ENCODE data around the gene CEP112. TPM values are rescaled to one million over a fixed set of nuclear protein-coding genes. Genes with fewer than 3 reads are reported as not detected.

CEP112 gene
- total and polyA plus RNA-seq, 2 donors (not counting 1 experiment from before 2014, with no cell fraction given): 5.4 to 6.4 TPM

DNA sequence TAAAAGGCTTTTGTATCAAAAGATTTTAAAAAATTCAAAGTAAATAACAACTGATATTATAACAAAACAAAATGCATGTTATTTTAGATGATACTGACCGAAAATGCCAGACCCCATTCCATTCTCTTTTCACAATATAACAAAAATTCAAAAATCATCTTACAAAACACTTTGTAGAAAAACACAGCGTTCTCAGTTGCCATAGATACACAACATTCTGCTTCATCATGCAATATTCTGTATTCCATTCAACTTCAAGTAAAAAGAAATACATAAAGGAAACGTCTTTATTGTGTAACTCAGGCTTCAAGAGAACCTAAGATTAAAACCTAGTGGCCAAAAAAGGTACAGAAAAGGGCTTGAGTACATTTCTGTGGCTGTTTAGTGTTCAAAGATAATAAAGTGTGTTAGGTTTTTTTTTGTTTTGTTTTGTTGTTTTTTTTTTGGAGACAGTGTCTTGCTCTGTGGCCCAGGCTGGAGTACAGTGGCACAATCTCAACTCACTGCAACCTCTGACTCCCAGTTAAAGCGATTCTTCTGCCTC, 250.5 kb downstream of the CEP112 start:
- Histone ChIP-seq H2AFZ (ENCODE audit: low read length) (no peak overlapping the region), H3K79me2 (ENCODE audit: control insufficient read depth, insufficient read depth, low read length) (no peaks in the 10 kb centered on the region), H4K20me1 (ENCODE audit: control insufficient read depth, extremely low read depth, insufficient read depth, low read length) (no peaks in the 10 kb centered on the region), H3K4me1 (ENCODE audit: control insufficient read depth, extremely low read depth, insufficient read depth, low read length) (no peaks in the 10 kb centered on the region), H3K27me3 (ENCODE audit: control insufficient read depth, insufficient read depth, low read length) (no peaks in the 10 kb centered on the region), H3K4me3 (replicated peaks in 1 of 4; ENCODE audit: control extremely low read depth in 1 of 4, insufficient read depth in 1 of 4, low read depth in 3 of 4, low read length in 4 of 4) (no peak overlapping the region), H3K9ac (ENCODE audit: insufficient read depth, low read length) (no peak overlapping the region), H3K27ac (ENCODE audit: insufficient read depth, low read length) (no peak overlapping the region), H3K36me3 (ENCODE audit: control insufficient read depth, insufficient read depth, low read length) (no peaks in the 10 kb centered on the region), H3K4me2 (ENCODE audit: extremely low read depth, insufficient read depth, low read length) (no peak overlapping the region), H3K9me3 (ENCODE audit: control insufficient read depth, insufficient read depth, low read depth, low read length) (no peaks in the 10 kb centered on the region)
- DNase-seq (ENCODE audit: low read depth in 2 of 2): no peak
- TF ChIP-seq, protein P1, sequence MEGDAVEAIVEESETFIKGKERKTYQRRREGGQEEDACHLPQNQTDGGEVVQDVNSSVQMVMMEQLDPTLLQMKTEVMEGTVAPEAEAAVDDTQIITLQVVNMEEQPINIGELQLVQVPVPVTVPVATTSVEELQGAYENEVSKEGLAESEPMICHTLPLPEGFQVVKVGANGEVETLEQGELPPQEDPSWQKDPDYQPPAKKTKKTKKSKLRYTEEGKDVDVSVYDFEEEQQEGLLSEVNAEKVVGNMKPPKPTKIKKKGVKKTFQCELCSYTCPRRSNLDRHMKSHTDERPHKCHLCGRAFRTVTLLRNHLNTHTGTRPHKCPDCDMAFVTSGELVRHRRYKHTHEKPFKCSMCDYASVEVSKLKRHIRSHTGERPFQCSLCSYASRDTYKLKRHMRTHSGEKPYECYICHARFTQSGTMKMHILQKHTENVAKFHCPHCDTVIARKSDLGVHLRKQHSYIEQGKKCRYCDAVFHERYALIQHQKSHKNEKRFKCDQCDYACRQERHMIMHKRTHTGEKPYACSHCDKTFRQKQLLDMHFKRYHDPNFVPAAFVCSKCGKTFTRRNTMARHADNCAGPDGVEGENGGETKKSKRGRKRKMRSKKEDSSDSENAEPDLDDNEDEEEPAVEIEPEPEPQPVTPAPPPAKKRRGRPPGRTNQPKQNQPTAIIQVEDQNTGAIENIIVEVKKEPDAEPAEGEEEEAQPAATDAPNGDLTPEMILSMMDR (conservative IDR thresholded peaks at IDR 0.05 in 1 of 2, IDR thresholded peaks at IDR 0.05 in 1 of 2; ENCODE audit: low read depth in 1 of 2, low read length in 2 of 2): no peak
- no peak for TF ChIP-seq EZH2 (IDR thresholded peaks at IDR 0.05; ENCODE audit: low read length, missing control alignments)

DNA sequence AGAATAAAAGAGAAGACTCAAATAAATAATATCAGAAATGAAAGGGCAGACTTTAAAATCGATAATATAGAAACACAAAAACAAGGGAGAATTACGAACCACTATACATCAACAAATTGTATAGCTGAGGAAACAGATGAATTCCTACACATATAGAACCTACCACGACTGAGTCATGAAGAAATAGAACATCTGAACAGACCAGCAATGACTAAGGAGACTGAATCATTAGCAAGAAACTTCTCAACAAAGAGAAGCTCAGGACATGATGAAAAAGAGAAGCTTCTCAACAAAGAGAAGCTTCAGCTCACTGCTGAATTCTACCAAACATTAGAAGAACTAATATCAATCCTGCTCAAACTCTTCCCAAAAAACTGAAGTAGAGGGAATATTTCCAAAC, 255.9 kb downstream of the CEP112 start:
- TF ChIP-seq, protein P1 (conservative IDR thresholded peaks at IDR 0.05 in 1 of 2, IDR thresholded peaks at IDR 0.05 in 1 of 2; ENCODE audit: low read depth in 1 of 2, low read length in 2 of 2): no peak
- TF ChIP-seq EZH2 (IDR thresholded peaks at IDR 0.05; ENCODE audit: low read length, missing control alignments): no peak
- no peaks in the 10 kb centered on the region for H3K9me3 ChIP-seq (ENCODE audit: control insufficient read depth, insufficient read depth, low read depth, low read length)
- no peaks in the 10 kb centered on the region for H3K4me1 ChIP-seq (ENCODE audit: control insufficient read depth, extremely low read depth, insufficient read depth, low read length)
- no peak overlapping the region for H3K9ac ChIP-seq (ENCODE audit: insufficient read depth, low read length)
- no peaks in the 10 kb centered on the region for H3K79me2 ChIP-seq (ENCODE audit: control insufficient read depth, insufficient read depth, low read length)
- H2AFZ ChIP-seq (ENCODE audit: low read length): no peak overlapping the region
- no peaks in the 10 kb centered on the region for H3K27me3 ChIP-seq (ENCODE audit: control insufficient read depth, insufficient read depth, low read length)
- H3K4me3 ChIP-seq (replicated peaks in 1 of 4; ENCODE audit: control extremely low read depth in 1 of 4, insufficient read depth in 1 of 4, low read depth in 3 of 4, low read length in 4 of 4): no peak overlapping the region
- no peaks in the 10 kb centered on the region for H3K36me3 ChIP-seq (ENCODE audit: control insufficient read depth, insufficient read depth, low read length)
- no peaks in the 10 kb centered on the region for H4K20me1 ChIP-seq (ENCODE audit: control insufficient read depth, extremely low read depth, insufficient read depth, low read length)
- no peak overlapping the region for H3K4me2 ChIP-seq (ENCODE audit: extremely low read depth, insufficient read depth, low read length)
- H3K27ac ChIP-seq (ENCODE audit: insufficient read depth, low read length): no peak overlapping the region
- peak in 1 of 2 donors; percentile 43 for DNase-seq (ENCODE audit: low read depth in 2 of 2)

DNA sequence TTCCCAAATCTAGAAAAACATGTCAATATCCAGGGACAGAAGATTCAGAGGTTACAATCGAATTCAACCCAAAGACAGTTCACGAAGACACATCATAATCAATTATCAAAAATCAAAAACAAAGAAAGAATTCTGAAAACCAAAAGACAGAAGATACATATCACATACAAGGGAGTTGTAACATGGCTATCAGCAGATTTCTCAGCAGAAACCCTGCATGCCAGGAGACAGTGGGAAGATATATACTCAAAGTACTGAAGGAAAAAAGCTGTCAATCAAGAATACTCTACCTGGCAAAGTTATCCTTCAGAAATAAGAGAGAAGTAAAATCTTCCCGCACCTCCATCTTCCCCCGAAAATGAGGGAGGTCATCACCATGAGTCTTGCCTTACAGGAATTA, 258.6 kb downstream of the CEP112 start:
- no peaks in the 10 kb centered on the region for H3K27me3 ChIP-seq (ENCODE audit: control insufficient read depth, insufficient read depth, low read length)
- no peak overlapping the region for H2AFZ ChIP-seq (ENCODE audit: low read length)
- no peak overlapping the region for H3K9ac ChIP-seq (ENCODE audit: insufficient read depth, low read length)
- H3K4me3 ChIP-seq (replicated peaks in 1 of 4; ENCODE audit: control extremely low read depth in 1 of 4, insufficient read depth in 1 of 4, low read depth in 3 of 4, low read length in 4 of 4): no peak overlapping the region
- no peaks in the 10 kb centered on the region for H3K36me3 ChIP-seq (ENCODE audit: control insufficient read depth, insufficient read depth, low read length)
- H3K4me2 ChIP-seq (ENCODE audit: extremely low read depth, insufficient read depth, low read length): no peak overlapping the region
- H3K4me1 ChIP-seq (ENCODE audit: control insufficient read depth, extremely low read depth, insufficient read depth, low read length): no peaks in the 10 kb centered on the region
- H4K20me1 ChIP-seq (ENCODE audit: control insufficient read depth, extremely low read depth, insufficient read depth, low read length): no peaks in the 10 kb centered on the region
- DNase-seq (ENCODE audit: low read depth in 2 of 2): no peak
- H3K79me2 ChIP-seq (ENCODE audit: control insufficient read depth, insufficient read depth, low read length): no peaks in the 10 kb centered on the region
- TF ChIP-seq EZH2 (IDR thresholded peaks at IDR 0.05; ENCODE audit: low read length, missing control alignments): no peak
- TF ChIP-seq, protein P1 (conservative IDR thresholded peaks at IDR 0.05 in 1 of 2, IDR thresholded peaks at IDR 0.05 in 1 of 2; ENCODE audit: low read depth in 1 of 2, low read length in 2 of 2): no peak
- H3K27ac ChIP-seq (ENCODE audit: insufficient read depth, low read length): no peak overlapping the region
- no peaks in the 10 kb centered on the region for H3K9me3 ChIP-seq (ENCODE audit: control insufficient read depth, insufficient read depth, low read depth, low read length)

All from fibroblast of lung (primary cell).